GM18526 (cell line): Measurements from ENCODE around the gene SIGLEC15.

Source experiments
- POLR2A ChIP-seq: IDR thresholded peaks from 3 replicates; pipeline ENCODE4 v1.6.1; 2011; ENCODE audit not compliant: insufficient read length; ENCODE audit errors: extremely low read depth

Gene SIGLEC15

GRCh38 chr18:45880876-45881558 is 55.5 kb downstream of the SIGLEC15 start:
- TF ChIP-seq POLR2A = no peak

GRCh38 chr18:45887585-45887984 is 62.1 kb downstream of the SIGLEC15 start:
- no peak for TF ChIP-seq POLR2A

GRCh38 chr18:45889419-45890064 is 64.1 kb downstream of the SIGLEC15 start:
- TF ChIP-seq POLR2A = no peak

- TF ChIP-seq POLR2A = no peak
Observed at GRCh38 chr18:45890606-45891005, 65.1 kb downstream of the SIGLEC15 start.

- no peak for TF ChIP-seq POLR2A
Observed at GRCh38 chr18:45891806-45892205, 66.3 kb downstream of the SIGLEC15 start.
